Upper lobe of left lung (tissue), 6 donors: ENCODE results near the gene AS3MT. TPM values are rescaled to one million over a fixed set of nuclear protein-coding genes. Genes with fewer than 3 reads are reported as not detected.
"Not testable (repeated sequence)": the region's sequence is repeated elsewhere in the genome, so short reads cannot be mapped to it uniquely, and the experiment has no call there.

ENCODE experiments used
- ATAC-seq, 2 donors: fragments of 200-7000 bp; cut with Tn5 transposase; one replicate each; pipeline ENCODE4 v1.9.1; 2022; ENCODE audit warnings: mild to moderate bottlenecking in 2 of 2, moderate library complexity in 2 of 2; ENCODE audit not compliant: low FRiP score in 2 of 2
- DNase-seq, 2 donors: peaks; one replicate each; pipeline ENCODE4 v3.0.0-alpha.2; 2019 to 2020
- H3K27ac ChIP-seq, 4 donors: fragments of 200-600 bp; sonication (generic); one replicate each; pipeline ENCODE4 v1.5.1; 2016 to 2019
- H3K27me3 ChIP-seq, 4 donors: fragments of 200-600 bp; sonication (generic); one replicate each; pipeline ENCODE4 v1.5.1; 2017 to 2019
- H3K36me3 ChIP-seq, 4 donors: fragments of 200-600 bp; sonication (generic); one replicate each; pipeline ENCODE4 v1.5.1; 2016 to 2019
- H3K4me1 ChIP-seq, 4 donors: fragments of 200-600 bp; sonication (generic); one replicate each; pipeline ENCODE4 v1.5.1; 2018 to 2019
- H3K4me3 ChIP-seq, 4 donors: fragments of 200-600 bp; sonication (generic); one replicate each; pipeline ENCODE4 v1.5.1; 2017 to 2019; ENCODE audit warnings: mild to moderate bottlenecking in 2 of 4, moderate library complexity in 1 of 4
- H3K9me3 ChIP-seq, 4 donors: fragments of 200-600 bp; sonication (generic); one replicate each; pipeline ENCODE4 v1.5.1; 2018 to 2019
- EP300 ChIP-seq, 4 donors: sonication (generic); formaldehyde crosslinking; IDR thresholded peaks; one replicate each; pipeline ENCODE4 v1.5.1; 2017; ENCODE audit warnings: antibody characterized with exemption in 4 of 4, control low read depth in 2 of 4
- POLR2A ChIP-seq, 4 donors: fragments of 450-650 bp; IDR thresholded peaks; one replicate each; pipeline ENCODE4 v1.5.1; 2016 to 2017; ENCODE audit warnings: antibody characterized with exemption in 4 of 4, mild to moderate bottlenecking in 2 of 4
- POLR2AphosphoS5 ChIP-seq, 2 donors: sonication (generic); formaldehyde crosslinking; IDR thresholded peaks; one replicate each; pipeline ENCODE4 v1.5.1; 2017; ENCODE audit warnings: antibody characterized with exemption in 2 of 2
- WGBS, 2 donors: methylation state at CpG; one replicate each; pipeline ENCODE4 v1.1.5; 2017 to 2018; 5-methylcytosine and 5-hydroxymethylcytosine counted together
- total RNA-seq, 6 donors: library from RNA; depleted of rRNA in 4 of 6; stranded (reverse); fragments of >200 nt in 4 of 6; gene quantifications; one replicate each; pipeline versions ENCODE4 v1.1.0 to v1.2.1, GENCODE V29; 2016 to 2021
- TF ChIP-seq, protein P1 (sequence below), 6 experiments: fragments of 450-650 bp in 4 of 6; fragments of 200-600 bp in 2 of 6; sonication (generic) in 2 of 6; IDR thresholded peaks; one replicate each; pipeline ENCODE4 v1.5.1; 2016 to 2019; ENCODE audit warnings: antibody characterized with exemption in 6 of 6
- donor health status: DM: no; HTN: no; CAD: no; lungs with moderate emphysema.
- donor health status: DM: no; HTN: yes; CAD: no; lungs with severe emphysema.

The AS3MT gene
- total RNA-seq, 6 donors from 2014 or later: 1.7 to 4.9 (median 2.3) TPM

GRCh38 chr10:102835007-102835482 is 34.2 kb upstream of the AS3MT start:
- Histone ChIP-seq H3K9me3 (peaks cover 0 to 7% (median 5%) of the 10 kb centered on the region in 4 donors), H3K27ac (no peak overlapping the region), H3K4me3 (no peak overlapping the region), H3K4me1 (peaks cover 0 to 11% (median 5%) of the 10 kb centered on the region in 4 donors), H3K27me3 (no peaks in the 10 kb centered on the region), H3K36me3 (no peaks in the 10 kb centered on the region)
- peak; percentile 89 to 95 for ATAC-seq
- TF ChIP-seq, protein P1, sequence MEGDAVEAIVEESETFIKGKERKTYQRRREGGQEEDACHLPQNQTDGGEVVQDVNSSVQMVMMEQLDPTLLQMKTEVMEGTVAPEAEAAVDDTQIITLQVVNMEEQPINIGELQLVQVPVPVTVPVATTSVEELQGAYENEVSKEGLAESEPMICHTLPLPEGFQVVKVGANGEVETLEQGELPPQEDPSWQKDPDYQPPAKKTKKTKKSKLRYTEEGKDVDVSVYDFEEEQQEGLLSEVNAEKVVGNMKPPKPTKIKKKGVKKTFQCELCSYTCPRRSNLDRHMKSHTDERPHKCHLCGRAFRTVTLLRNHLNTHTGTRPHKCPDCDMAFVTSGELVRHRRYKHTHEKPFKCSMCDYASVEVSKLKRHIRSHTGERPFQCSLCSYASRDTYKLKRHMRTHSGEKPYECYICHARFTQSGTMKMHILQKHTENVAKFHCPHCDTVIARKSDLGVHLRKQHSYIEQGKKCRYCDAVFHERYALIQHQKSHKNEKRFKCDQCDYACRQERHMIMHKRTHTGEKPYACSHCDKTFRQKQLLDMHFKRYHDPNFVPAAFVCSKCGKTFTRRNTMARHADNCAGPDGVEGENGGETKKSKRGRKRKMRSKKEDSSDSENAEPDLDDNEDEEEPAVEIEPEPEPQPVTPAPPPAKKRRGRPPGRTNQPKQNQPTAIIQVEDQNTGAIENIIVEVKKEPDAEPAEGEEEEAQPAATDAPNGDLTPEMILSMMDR (IDR thresholded peaks at IDR 0.05): peak; percentile 84 to 91 (median 88)
- no peak for TF ChIP-seq POLR2AphosphoS5 (IDR thresholded peaks at IDR 0.05)
- WGBS, 2 donors: 0 to 66% methylated on average over 1 to 11 of the region's 11 CpGs
- peak; percentile 61 to 75 for DNase-seq

GRCh38 chr10:102837230-102837721 is 32.0 kb upstream of the AS3MT start, which contains the start of gene CYP17A1:
Gene CYP17A1, minus strand, starts transcription at chr10:102837413. Its CDS starts 52 bp downstream, at chr10:102837361.
- H3K4me3 ChIP-seq: no peak within 1 kb of the TSS
- H3K27ac ChIP-seq: no peak within 1 kb of the TSS
- peaks cover 0 to 18% (median 8%) of the 10 kb centered on the region in 4 donors for H3K4me1 ChIP-seq
- peaks cover 0 to 7% (median 5%) of the 10 kb centered on the region in 4 donors for H3K9me3 ChIP-seq
- peak in 1 of 2 donors; percentile 73 for ATAC-seq
- WGBS, 2 donors: 41 to 55% methylated on average over 4 to 5 of the region's 5 CpGs
- H3K27me3 ChIP-seq: no peaks in the 10 kb centered on the region
- H3K36me3 ChIP-seq: no peaks in the 10 kb centered on the region
- peak in 1 of 2 donors; percentile 59 for DNase-seq
- TF ChIP-seq POLR2A (IDR thresholded peaks at IDR 0.05) (no peak), POLR2AphosphoS5 (IDR thresholded peaks at IDR 0.05) (no peak), EP300 (IDR thresholded peaks at IDR 0.05) (no peak)
- TF ChIP-seq, protein P1 (IDR thresholded peaks at IDR 0.05): no peak

DNA sequence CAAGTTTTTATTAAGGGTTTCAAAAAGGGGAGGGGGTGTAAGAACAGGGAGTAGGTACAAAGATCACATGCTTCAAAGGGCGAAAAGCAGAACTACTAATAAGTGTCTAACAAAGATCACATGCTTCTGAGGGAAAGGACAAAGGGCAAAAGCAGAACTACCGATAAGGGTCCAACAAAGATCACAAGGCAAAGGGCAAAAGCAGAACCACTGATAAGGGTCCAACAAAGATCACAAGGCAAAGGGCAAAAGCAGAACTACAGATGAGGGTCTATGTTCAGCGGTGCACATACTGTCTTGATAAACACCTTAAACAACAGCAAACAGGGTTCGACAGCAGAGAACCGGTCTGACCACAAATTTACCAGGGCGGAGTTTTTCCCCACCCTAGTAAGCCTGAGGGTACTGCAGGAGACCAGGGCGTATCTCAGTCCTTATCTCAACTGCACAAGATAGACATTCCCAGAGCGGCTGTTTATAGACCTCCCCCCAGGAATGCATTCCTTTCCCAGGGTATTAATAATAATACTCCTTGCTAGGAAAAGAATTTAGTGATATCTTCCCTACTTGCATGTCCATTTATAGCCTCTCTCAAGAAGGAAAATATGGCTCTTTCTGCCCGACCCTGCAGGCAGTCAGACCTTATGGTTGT is 30.9 kb upstream of the AS3MT start:
- ATAC-seq, H3K36me3 ChIP-seq: not testable (repeated sequence)

GRCh38 chr10:102841827-102842345 is 27.4 kb upstream of the AS3MT start:
- Histone ChIP-seq H3K4me3 (no peak overlapping the region), H3K4me1 (peaks cover 0 to 14% (median 5%) of the 10 kb centered on the region in 4 donors), H3K27ac (peak overlapping the region in 1 of 4 donors; percentile 11), H3K9me3 (peaks cover 0 to 7% (median 5%) of the 10 kb centered on the region in 4 donors), H3K27me3 (no peaks in the 10 kb centered on the region), H3K36me3 (no peaks in the 10 kb centered on the region)
- TF ChIP-seq, protein P1 (IDR thresholded peaks at IDR 0.05): no peak
- no peak for TF ChIP-seq EP300 (IDR thresholded peaks at IDR 0.05)
- no peak for TF ChIP-seq POLR2A (IDR thresholded peaks at IDR 0.05)
- TF ChIP-seq POLR2AphosphoS5 (IDR thresholded peaks at IDR 0.05): no peak
- ATAC-seq (no peak), DNase-seq (peak in 1 of 2 donors; percentile 36)
- WGBS, 2 donors: 74 to 79% methylated on average over 11 of the region's 11 CpGs

More for the DNA sequence above, 30.9 kb upstream of the AS3MT start:
- not testable (repeated sequence) for H3K27ac ChIP-seq, H3K9me3 ChIP-seq, H3K4me3 ChIP-seq, H3K27me3 ChIP-seq, DNase-seq
- peaks cover 0 to 20% (median 8%) of the 10 kb centered on the region in 4 donors for H3K4me1 ChIP-seq
- 83 to 87% methylated on average over 9 of the region's 9 CpGs for WGBS, 2 donors

DNA sequence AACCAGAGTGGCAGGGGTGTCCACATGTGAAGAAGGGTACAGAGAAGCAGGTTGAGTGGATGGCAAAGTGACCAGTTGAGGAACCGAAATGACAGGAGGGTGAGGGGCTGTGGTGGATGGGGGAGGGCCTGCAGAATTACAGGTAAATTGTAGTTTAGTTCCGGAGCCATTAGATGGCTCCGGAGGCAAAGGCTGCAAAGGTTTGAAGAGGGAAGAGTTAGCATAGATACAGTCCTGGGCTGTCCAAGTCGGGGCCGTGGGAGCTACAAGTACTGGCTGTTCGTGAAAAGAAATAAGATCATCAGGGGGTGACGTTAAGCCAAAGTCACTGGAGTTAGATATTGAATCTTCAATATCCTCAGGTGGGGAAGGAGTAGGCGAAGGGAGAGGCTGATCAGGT is 26.1 kb upstream of the AS3MT start:
- not testable (repeated sequence) for ATAC-seq

GRCh38 chr10:102844190-102844776 is 25.0 kb upstream of the AS3MT start:
- DNase-seq, H3K4me1 ChIP-seq, H3K4me3 ChIP-seq: not testable (repeated sequence)

More for the DNA sequence above, 26.1 kb upstream of the AS3MT start:
- H3K4me1 ChIP-seq, H3K9me3 ChIP-seq, H3K27ac ChIP-seq, H3K4me3 ChIP-seq, DNase-seq, H3K36me3 ChIP-seq, H3K27me3 ChIP-seq: not testable (repeated sequence)
- WGBS, 2 donors: 62 to 74% methylated on average over 8 of the region's 8 CpGs

More at GRCh38 chr10:102844190-102844776, 25.0 kb upstream of the AS3MT start:
- H3K27me3 ChIP-seq, ATAC-seq, H3K9me3 ChIP-seq, H3K27ac ChIP-seq, H3K36me3 ChIP-seq: not testable (repeated sequence)
- WGBS, 2 donors: 86 to 89% methylated on average over 6 of the region's 6 CpGs
